Right ventricle myocardium inferior (tissue), 1 donor: ENCODE data around the gene PEX10. TPM values are rescaled to one million over a fixed set of nuclear protein-coding genes. Genes with fewer than 3 reads are reported as not detected.
"Not testable (repeated sequence)": the region's sequence is repeated elsewhere in the genome, so short reads cannot be mapped to it uniquely, and the experiment has no call there.

Experiments used
- ATAC-seq: fragments of 200-7000 bp; cut with Tn5 transposase; one replicate; pipeline ENCODE4 v1.9.1; 2020; ENCODE audit warnings: mild to moderate bottlenecking, moderate library complexity
- DNase-seq: peaks from one replicate; pipeline ENCODE4 v3.0.0; 2021; ENCODE audit errors: missing footprints
- intact Hi-C: fragments of 100-400 bp; cut with DNase I; formaldehyde crosslinking; loops from one replicate; pipeline ENCODE4 v1.11.0; 2022
- long read RNA-seq: library from polyadenylated mRNA; unstranded; transcript quantifications from one replicate; pipeline ENCODE4 v2.0.0, GENCODE V29; 2021
- total RNA-seq: library from RNA; stranded (reverse); fragmentation: NEBNext Ultra II Directional; extraction: Animal tissue kit (Norgen Biotek cat#: 25700); gene quantifications from one replicate; pipeline ENCODE4 v1.2.1, GENCODE V29; 2021
- donor health status: DM: no; HTN: yes; CAD: no; lungs with severe emphysema.

PEX10 gene
- total RNA-seq, result 14.5 TPM
- long read RNA-seq, transcript PEX10-202 (6 exons, 1,997 nt), result major isoform, 22 of 27 reads
- long read RNA-seq, partial matches to known transcripts, result 1 of 27 reads
- long read RNA-seq, other reads (novel, unspliced or antisense), result 4 of 27 reads

DNA sequence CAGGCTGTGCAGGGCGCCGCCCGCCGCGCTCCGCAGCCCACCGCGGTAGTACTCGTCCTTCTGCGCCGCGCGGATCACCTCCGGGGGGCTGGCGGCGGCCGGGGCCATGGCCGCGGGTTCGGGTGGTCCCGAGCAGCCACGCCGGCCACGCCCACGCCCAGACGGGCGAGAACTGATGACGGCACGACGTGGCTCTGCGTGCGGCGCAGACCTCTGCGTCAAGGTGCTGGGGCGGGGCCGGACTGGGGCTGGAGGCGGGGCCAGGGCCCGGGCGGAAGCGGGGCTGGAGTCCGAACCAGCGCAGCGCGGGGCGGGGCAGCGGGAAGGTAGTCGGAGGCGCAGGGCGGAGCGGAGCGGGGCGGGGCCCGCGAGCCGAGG lies at the start of gene PEX10:
Gene PEX10 (minus strand): TSS at position 170 of the 378 bp plus-strand sequence. CDS start 62 bp downstream, at position 108.
- intact Hi-C loops, result loop anchor here (5.0 to 10.0 kb wide), 3 partner anchors 115 to 1012 kb away; partner anchors contain the start of gene PANK4
- DNase-seq (peak; percentile 99), ATAC-seq (peak; percentile 97)

DNA sequence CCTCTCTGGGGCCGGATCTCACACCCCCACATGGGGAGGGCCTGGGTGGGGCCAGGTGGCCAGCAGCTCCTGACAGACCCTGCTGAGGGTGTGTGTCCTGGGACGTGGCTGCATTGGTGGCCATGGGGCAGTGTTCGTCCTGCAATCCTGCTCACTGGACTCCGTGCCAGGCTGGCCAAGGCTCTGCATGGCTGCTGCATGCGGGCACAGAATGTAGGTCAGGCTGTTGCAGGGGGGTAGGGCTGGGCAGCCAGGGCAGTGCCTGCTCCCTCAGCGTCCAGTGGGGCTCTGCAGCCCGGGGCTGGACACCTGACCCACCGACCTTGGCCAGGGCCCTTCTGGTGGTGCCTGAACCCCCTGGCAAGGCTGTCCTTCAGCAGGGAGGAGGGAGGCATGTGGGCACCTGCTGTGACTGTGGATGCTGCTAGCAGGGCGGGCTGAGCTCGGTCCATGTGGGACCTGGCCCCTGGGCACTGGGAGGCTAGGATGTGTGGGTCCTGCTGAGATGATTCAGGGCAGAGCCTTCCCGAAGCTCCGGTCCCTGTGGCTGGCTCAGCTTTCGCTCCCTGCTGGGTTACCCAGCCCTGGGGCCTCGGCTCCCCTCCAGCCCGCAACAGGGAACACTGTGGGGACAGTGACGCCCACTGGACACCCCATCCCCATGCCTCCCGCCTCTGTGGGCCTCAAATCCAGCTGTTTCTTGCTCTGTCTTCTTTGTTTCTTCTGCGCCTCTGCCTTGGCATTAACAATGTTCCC lies 48.8 kb upstream of the PEX10 start:
- intact Hi-C loops, result no loop called here
- ATAC-seq (no peak), DNase-seq (no peak)

DNA sequence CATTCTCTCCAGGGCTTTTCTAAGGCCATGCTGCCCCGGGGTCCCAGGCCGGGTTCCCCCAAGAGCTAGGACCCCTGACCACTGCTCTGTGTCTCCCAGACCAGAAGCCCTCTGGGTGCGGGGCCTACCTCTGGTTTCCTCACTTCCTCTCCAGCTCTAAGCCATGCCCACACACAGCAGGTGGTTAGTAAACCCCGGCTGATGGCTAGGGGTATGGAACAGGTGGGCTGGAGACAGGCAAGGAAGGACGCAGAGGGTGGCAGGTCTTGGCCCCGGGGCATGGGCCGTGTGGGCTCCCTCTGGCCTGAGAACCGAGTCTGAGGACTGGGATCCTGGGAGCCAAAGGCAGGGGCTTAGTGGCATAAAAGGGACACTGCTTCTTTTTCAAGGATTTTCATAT lies 47.8 kb upstream of the PEX10 start:
- intact Hi-C loops, result no loop called here
- no peak for DNase-seq
- ATAC-seq, result peak; percentile 4

DNA sequence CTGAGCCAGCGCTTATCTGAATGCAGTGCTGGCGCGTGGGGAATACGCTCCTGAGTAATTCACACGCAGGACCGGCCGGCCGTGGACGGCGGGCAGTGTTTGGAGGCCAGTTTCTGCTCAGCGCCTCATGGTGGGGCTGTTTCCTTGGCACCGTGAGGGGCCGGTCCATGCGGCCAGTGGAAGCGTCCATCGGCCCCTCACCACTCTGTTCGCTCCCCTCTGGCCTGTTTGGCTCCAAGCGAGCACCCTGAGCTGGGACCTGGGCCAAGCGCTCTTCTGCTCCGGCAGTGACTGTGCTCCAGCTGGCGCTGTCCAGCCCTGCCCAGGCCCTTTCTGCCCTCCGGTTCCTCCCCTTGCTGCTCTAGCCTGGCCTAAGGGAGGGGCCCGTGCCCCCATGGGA lies 47.4 kb upstream of the PEX10 start:
- intact Hi-C loops, result no loop called here
- ATAC-seq (peak; percentile 76), DNase-seq (no peak)

DNA sequence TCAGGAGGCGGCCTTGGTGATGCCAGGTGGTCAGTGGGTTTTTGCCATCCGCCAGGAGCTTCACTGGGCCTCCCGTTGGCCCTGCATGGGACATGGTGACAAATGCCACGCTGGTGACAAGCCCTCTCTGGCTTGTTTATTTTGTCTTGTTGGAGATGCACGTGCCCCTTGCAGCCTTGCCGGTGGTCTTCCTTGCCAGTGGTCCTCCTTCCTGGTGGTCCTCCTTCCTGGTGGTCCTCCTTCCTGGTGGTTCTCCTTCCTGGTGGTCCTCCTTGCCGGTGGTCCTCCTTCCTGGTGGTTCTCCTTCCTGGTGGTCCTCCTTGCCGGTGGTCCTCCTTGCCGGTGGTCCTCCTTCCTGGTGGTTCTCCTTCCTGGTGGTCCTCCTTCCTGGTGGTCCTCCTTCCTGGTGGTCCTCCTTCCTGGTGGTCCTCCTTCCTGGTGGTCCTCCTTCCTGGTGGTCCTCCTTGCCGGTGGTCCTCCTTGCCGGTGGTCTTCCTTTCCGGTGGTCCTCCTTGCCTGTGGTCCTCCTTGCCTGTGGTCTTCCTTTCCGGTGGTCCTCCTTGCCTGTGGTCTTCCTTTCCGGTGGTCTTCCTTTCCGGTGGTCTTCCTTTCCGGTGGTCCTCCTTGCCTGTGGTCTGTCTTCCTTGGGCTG lies 46.9 kb upstream of the PEX10 start:
- intact Hi-C loops, ATAC-seq, DNase-seq: not testable (repeated sequence)

DNA sequence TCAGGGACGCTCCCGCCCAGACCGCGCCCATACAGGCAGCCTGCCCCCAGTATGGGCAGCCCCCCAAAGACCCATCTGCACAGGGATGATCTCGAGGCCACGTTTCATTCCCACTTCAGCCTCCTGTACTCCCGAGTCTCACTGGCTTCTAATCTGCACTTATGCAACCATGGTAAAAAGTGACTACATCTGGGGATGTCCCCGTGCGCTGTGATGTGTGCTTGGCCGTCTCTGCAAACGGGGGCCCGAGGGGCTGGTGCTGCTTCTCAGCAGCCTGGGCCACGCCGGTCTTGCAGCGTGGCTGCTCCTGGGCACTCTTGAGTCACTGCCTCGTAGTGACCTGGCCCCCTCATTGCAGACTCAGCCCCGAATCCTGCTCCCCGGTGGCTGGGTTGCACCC lies 46.3 kb upstream of the PEX10 start:
- no peak for DNase-seq
- intact Hi-C loops, result no loop called here
- no peak for ATAC-seq

DNA sequence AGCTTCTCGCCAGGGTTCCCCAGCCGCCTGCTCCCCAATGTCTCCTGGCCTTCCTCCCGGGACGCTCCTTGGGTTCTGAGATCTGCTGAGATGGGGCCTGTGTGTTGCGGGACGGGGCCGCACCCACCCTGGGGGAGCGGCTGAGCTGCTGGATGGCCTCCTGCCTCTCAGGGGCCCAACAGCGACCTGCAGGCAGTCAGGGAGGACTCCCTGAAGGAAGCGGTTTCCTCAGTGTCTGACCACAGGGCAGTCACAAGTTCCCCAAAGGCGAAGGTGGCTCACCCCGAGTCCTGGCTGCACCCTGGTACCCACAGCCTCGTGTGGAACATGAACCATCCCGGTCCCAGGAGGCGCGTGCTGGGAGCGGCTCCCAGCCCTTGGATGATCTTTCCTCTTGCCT lies 45.1 kb upstream of the PEX10 start:
- DNase-seq (no peak), ATAC-seq (no peak)
- intact Hi-C loops, result no loop called here

DNA sequence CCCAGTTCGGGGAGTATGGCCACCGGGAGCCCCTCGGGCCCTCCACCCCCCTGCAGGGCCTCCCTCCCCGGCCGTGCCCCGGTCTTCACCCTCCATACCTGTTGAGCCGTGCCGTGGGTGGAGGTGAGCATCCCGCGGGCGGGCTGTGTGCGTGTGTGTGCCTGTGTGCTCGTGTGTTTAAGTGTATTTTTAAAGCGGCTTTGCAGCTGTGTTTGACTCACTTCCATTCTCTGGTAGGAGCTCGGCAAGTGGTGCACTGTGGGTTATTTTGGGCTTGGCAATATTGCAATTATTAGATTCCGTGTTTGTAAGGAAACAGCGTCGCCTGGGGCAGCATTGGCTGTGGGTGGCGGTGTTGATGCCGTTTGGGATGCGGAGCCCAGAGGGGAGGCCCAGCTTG lies 43.4 kb upstream of the PEX10 start:
- intact Hi-C loops, result no loop called here
- no peak for ATAC-seq
- DNase-seq, result no peak

DNA sequence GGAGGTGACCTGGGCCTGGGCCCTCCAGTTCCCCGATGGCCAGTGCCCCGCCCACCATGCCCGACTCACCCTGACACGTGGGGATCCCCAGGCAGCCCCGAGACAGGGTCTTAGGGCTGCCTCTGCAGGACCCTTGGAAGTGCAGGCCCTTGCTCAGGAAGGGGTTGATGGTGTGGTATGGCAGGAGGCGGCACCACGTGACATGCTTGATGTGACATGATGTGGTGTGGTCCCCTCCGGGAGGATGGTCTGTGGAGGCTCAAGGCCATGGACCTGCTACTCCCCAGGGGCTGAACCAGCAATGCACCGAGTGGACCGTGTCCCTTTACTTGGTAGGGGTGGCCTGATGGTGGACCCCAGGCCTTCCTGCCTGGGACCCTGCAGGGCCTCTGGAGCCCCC lies 41.9 kb upstream of the PEX10 start:
- ATAC-seq, result no peak
- no peak for DNase-seq
- intact Hi-C loops, result no loop called here

DNA sequence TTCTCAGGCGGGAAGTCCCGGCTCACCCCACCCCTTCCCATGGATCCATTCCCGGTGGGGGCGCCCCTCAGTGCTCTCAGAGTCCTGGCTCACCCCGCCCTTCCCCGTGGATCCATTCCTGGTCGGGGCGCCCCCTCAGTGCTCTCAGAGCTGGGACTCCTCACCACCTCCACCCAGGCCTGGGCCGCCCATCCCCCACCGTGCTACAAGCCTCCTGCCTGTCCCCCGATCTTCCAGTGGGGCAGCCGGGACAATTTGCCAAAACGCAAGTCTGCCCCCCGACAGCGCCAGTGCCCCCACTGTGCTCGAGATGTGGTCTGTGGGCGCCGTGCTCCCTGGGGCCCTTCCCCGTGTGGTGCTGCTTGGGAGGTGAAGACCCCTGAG lies 40.6 kb upstream of the PEX10 start:
- ATAC-seq, result no peak
- DNase-seq, result no peak
- intact Hi-C loops, result no loop called here

DNA sequence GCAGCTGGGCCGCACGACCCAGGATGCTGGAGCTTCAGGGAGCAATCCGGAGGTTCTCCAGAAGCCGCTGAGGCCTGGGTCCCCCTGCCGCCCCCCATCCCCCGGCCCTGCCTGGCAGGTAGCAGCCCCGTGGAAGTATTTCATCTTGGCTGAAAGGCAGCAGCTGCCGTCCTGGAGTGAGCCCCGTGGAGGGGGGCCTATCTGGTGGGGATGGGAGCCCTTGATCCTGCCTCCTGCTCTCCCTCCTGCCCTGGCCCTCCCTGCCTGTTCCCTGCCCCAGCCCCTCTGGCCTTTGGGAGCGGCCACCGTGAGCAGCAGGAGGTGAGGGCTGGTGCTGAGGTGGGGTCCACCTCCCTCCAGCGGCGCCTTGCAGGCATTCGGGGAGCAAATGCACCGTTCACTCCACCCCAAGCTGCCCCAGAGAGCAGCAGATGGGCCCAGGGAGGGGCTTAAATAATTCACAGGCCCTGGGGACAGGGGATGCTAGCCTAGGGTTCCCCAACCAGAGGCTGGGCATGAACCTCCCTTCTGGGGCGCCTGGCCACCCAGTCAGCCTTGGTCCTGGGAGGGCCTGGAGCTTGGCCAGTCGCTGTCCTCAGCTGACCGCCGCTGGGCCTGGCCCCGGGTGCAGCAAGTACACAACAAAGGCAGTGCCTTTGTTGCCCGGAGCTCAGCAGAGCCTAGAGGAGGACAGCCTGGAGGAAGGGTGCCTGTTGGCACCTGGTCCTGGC lies 40.0 kb upstream of the PEX10 start:
- DNase-seq (no peak), ATAC-seq (no peak)
- intact Hi-C loops, result no loop called here

DNA sequence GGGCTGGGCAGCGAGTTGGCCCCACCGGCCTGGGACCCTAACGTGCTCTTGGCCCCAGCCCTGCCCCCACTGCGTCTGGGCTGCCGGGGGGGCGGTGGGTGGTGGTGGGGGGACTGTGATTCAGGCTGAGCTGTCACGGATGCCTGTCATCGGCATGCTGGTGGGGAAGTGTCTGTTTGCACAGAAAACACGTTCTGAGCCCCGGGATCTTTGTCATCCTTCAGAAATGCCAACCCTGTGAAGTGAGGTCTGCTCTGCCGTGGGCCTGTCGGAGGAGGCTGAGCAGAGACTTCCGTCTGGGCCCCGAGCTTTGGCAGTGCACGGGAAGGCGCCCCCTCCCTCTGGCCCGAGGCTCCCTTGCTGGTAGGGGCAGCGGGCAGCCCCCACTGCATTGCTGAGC lies 39.4 kb upstream of the PEX10 start:
- intact Hi-C loops, result no loop called here
- no peak for DNase-seq
- no peak for ATAC-seq

DNA sequence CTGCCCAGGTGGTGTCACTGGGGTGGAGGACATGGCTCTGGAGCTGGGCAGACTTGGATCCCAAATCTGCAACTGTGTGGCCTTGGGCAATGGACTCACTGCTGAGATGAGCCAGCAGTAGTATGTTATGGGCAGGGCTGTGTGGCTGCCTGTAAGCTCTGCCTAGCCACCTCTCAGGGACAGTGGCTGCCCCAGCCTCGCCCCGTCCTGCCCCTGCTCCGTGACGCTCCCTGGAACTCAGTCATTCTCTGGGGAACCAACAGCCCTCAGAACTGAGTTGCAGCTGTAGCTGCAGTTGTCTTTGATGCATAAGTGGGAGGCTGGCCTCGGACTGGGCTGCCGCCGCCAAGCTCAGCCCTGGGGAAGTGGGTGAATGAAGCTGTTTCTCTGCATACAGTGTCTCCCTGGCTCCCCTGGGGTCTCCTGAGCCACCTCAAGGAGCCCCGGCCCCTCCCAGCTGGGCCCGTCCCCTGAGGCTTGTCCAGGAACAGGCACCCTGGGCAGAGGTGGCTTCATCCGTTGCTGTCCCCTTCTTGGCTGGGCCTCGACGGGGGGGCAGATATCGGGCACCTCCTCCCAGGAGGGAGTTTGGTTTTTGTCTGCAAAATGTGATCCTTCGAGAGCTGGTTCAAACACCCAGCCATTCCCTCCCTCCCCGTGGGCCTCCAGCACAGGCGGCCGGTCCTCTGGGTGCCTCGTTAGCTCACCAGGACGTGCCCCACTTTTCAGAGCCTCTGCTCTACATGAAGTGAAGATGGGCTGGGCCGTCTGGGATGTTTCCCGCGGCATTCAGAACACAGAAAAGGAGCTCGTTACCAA lies 37.5 kb upstream of the PEX10 start:
- ATAC-seq, result no peak
- intact Hi-C loops, result no loop called here
- DNase-seq, result no peak

DNA sequence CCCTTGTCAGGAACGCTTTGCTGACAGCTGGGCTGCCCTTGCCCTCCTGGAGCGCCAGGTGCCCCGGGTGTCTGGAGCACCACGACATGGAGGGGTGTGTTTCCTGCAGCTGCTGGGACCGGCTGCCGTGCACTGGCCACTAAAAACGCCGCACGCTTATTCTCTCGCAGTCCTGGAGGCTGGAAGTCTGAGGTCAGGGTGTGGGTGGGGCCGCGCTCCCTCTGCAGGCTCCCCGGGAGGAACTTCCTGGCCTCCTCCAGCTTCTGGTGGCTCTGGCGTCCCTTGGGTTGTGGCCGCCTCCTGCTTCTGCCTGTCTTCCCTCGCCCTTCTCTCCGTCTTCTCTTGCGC lies 35.7 kb upstream of the PEX10 start:
- intact Hi-C loops, result no loop called here
- no peak for ATAC-seq
- DNase-seq, result no peak

DNA sequence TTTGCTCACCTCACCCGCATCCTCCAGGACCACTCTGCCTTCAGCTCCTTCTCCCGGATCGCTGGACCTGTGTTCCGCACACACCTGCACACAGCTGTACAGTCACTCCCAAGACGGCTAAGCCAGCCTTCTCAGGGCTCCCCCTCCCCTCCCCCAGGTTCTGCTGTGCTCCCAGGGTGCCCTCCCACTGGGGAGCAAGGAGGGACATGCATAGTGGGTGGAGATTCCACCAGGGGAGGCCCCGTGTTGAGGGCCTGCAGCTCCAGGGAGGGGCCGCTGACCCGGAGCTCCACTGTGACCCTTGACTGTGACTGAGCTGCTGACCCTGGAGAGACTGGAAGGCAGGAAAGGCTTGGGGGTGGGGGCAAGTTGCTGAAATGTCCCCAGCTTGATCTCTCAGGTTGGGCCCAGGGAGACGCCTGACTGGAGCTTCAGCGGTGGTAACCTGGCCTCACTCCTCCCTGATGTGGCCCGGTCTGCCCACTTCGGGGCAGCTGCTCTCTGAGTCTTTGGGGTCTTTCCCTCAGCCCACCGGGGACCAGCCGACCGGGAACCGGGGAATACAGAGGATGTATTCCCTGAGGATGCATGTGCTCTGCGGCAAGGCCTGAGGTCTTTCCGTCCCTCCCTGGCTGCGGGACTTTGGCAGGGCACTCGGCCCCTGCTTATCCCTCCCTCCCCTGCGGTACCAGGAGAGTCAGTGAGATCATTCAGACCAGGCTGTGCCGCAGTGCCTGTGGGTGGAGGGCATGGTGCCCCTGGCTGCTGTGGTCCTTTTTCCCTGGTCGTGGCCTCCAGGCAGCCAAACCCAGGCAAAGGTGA lies 35.1 kb upstream of the PEX10 start:
- DNase-seq (no peak), ATAC-seq (no peak)
- intact Hi-C loops, result no loop called here

DNA sequence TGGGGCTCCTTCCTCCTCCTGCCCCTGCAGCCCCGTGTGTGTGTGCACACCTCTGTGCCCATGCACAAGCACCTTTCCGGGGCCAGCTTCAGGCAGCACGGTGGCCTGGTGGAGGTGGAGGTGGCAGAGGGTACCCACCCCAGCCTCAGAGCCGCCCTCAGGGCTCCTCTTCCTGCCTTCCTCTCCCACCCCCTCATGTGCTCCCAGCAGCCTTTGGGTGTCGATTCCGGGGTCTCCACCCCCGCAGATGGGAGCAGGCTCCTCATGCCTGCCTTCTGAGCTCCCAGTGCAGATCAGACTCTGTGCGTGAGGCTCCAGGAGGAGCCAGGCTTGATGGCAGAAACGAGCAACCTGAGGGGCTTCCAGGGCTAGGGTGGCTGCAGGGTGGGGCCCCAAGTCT lies 34.5 kb upstream of the PEX10 start:
- intact Hi-C loops, result no loop called here
- DNase-seq (no peak), ATAC-seq (no peak)

DNA sequence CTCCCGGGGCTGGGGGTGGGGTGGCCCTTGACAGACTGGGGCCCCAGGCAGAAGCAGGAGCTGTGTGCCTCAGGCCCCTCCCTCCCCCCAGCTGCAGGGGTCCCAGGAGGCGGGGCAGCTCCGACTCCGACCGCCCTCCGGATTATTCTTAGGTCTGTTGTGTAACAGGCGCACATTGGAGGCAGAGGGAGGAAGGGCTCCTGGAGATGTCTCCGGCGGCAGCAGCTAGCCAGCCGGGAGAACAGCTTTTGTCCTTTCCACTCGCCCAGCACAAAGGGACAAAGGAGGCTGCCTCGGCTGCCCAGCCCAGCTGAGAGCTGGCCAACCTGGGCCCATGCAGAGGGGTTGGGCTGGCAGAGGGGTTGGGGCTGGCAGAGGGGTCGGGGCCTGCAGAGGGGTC lies 34.0 kb upstream of the PEX10 start:
- ATAC-seq (no peak), DNase-seq (no peak)
- intact Hi-C loops, result no loop called here

DNA sequence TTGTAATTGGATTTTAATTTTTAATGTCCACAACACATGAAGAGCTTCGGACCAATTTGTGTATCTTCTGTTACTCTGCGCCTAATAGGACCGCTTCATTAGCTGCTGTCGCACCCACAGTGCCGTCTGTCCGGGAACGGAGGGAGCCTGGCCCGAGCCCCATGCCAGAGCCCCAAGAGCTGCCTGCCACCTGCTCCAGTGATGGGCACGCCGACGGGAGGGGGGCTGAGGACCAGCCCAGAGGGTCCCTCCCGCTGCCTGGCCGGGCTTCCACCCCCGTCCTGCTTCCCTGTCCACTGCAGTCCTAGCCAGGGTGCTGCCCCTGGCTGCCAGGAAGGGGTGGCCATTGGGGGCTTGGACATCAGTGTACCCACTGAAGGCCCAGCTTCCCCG lies 33.5 kb upstream of the PEX10 start:
- DNase-seq, result no peak
- ATAC-seq, result no peak
- intact Hi-C loops, result no loop called here
